A673 (cell line): Measurements from ENCODE around the gene PRDM16.
A peak's percentile ranks its signal among the peaks of the same experiment; 100 is the strongest.

Experiments
- CTCF ChIP-seq: fragments of 300-800, 200-600 bp; sonication (generic); conservative IDR thresholded peaks from 2 replicates; pipeline ENCODE4 v1.5.1; 2017; ENCODE audit warnings: low read depth, mild to moderate bottlenecking, antibody characterized with exemption, low read length, moderate library complexity, mixed read lengths
- EZH2 ChIP-seq: fragments of 200-600 bp; sonication (generic); IDR thresholded peaks from 2 replicates; pipeline ENCODE4 v1.6.1; 2017; ENCODE audit warnings: borderline replicate concordance, low read depth, mild to moderate bottlenecking, mixed read lengths, antibody characterized with exemption, low read length; ENCODE audit not compliant: poor library complexity, severe bottlenecking

DNA sequence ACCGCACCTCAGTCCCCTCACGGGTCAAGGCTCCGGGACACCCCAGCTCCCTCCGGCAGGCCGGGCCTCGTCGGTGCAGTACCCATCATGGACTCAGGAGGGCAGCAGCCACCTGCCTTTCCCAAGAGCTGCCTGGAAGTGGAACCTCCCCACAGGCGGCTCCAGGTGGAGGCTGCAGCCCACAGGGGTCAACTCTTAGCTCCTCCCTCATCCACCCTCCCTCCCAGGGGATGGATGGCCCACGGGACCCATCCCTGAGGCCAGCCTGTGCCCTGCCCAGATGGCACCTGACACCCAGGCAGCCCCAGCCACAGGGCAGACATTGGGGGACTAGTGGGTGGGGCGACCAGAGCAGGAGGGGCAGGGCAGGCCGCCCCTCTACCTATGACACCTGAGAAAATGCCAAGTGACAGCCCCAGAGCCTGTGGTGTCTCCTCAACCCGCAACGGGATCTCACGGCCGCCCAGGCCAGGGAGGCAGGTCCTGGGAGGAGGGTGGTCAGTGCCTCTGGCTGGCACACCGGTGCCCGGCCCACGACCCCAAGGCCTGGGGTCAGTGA lies 384.3 kb downstream of the PRDM16 start:
- TF ChIP-seq CTCF = peak; percentile 91
- TF ChIP-seq EZH2 = no peak
